ENCODE measurements around the gene LINGO1. TPM values are rescaled to one million over a fixed set of nuclear protein-coding genes. Genes with fewer than 3 reads are reported as not detected.
A peak's percentile ranks its signal among the peaks of the same experiment; 100 is the strongest.

Gene LINGO1
- total and polyA plus RNA-seq, 9 of the 15 experiments (the other 6 are each of a cell fraction or from before 2014, with no cell fraction given): 0.07 to 15.3 (median 2.1) TPM

- no peak for TF ChIP-seq TGIF2 (CRISPR knock-in tag; IDR thresholded peaks at IDR 0.05)
- TF ChIP-seq ZBTB43 (CRISPR knock-in tag; IDR thresholded peaks at IDR 0.05): no peak
- TF ChIP-seq STAG1 (CRISPR knock-in tag; IDR thresholded peaks at IDR 0.05; ENCODE audit: borderline replicate concordance): peak; percentile 22; the same call in 1 of the 2 replicates
- no peak for TF ChIP-seq PPARD (CRISPR knock-in tag; IDR thresholded peaks at IDR 0.05)
- no peak for TF ChIP-seq SMAD3 (CRISPR knock-in tag; conservative IDR thresholded peaks at IDR 0.05)
- TF ChIP-seq YY1 (IDR thresholded peaks at IDR 0.05; ENCODE audit: borderline replicate concordance in 1 of 3, control insufficient read depth in 1 of 3, extremely low read depth in 1 of 3, insufficient read depth in 3 of 3, insufficient read length in 1 of 3, insufficient replicate concordance in 2 of 3, low read depth in 1 of 3, low read length in 2 of 3): no peak
- no peak for TF ChIP-seq ZNF449 (CRISPR knock-in tag; IDR thresholded peaks at IDR 0.05)
- TF ChIP-seq CTCFL (IDR thresholded peaks at IDR 0.05; ENCODE audit: borderline replicate concordance, insufficient read depth, low read depth, low read length, poor library complexity, severe bottlenecking): peak; percentile 81
- no peak for TF ChIP-seq CBX3 (IDR thresholded peaks at IDR 0.05; ENCODE audit: borderline replicate concordance in 1 of 2, low read length in 2 of 2)
- TF ChIP-seq SAFB2 (IDR thresholded peaks at IDR 0.05; ENCODE audit: borderline replicate concordance, low read depth, low read length, severe bottlenecking): no peak
- TF ChIP-seq KLF13 (tag; IDR thresholded peaks at IDR 0.05; ENCODE audit: borderline replicate concordance, low read depth): peak; percentile 54; the same call in 1 of the 2 replicates
- peak; percentile 30 to 56 for TF ChIP-seq RAD21 (CRISPR knock-in tag; conservative IDR thresholded peaks at IDR 0.05 in 1 of 2, IDR thresholded peaks at IDR 0.05 in 1 of 2)
- TF ChIP-seq MAZ (CRISPR knock-in tag; conservative IDR thresholded peaks at IDR 0.05 in 1 of 2, IDR thresholded peaks at IDR 0.05 in 1 of 2): peak in 1 of 2 experiments; percentile 35; a peak in 1 of 4 replicates
- TF ChIP-seq DIDO1 (tag; IDR thresholded peaks at IDR 0.05; ENCODE audit: low read depth): no peak
- TF ChIP-seq MXI1 (IDR thresholded peaks at IDR 0.05; ENCODE audit: low read depth, low read length): no peak
- TF ChIP-seq JUND (IDR thresholded peaks at IDR 0.05; ENCODE audit: borderline replicate concordance, low read depth, low read length): 0 out of 2 replicates have a peak, but pooled peaks have one; percentile 9
- no peak for TF ChIP-seq JUND (tag; IDR thresholded peaks at IDR 0.05; ENCODE audit: borderline replicate concordance, low read depth, low read length)
- TF ChIP-seq ZNF511 (CRISPR knock-in tag; IDR thresholded peaks at IDR 0.05): no peak
Measured at GRCh38 chr15:77659350-77660321, 26.9 kb upstream of the LINGO1 start (continued).
